IMR-90 (cell line): ENCODE measurements around the gene SERPINA3. TPM values are rescaled to one million over a fixed set of nuclear protein-coding genes. Genes with fewer than 3 reads are reported as not detected.

Experiments
- ATAC-seq: fragments of 200-7000 bp; cut with Tn5 transposase; 2 replicates; pipeline ENCODE4 v1.9.1; 2020; ENCODE audit warnings: low read depth, mild to moderate bottlenecking, moderate library complexity
- BruUV-seq: library from RNA; stranded (reverse); fragments of 400-500 nt; replicated peaks from 2 replicates; lab custom pipeline; 2021; lab: Mats Ljungman, UMichigan
- CTCF ChIA-PET: fragments of 300-600 bp; formaldehyde crosslinking; extraction: SDS; loops from one replicate; lab custom pipeline; 2021; ENCODE audit warnings: antibody characterized with exemption; lab: Yijun Ruan, JAX
- POLR2A ChIA-PET: fragments of 300-600 bp; sonication (Branson Sonifier 250); formaldehyde crosslinking; loops from one replicate; lab custom pipeline; 2022; ENCODE audit warnings: antibody characterized with exemption; ENCODE audit not compliant: unreplicated experiment; lab: Charles Lee
- DNase-seq: peaks from one replicate; pipeline ENCODE4 v3.0.0; 2013
- H2AFZ ChIP-seq: replicated peaks from 2 replicates; pipeline ENCODE3; 2013; ENCODE audit warnings: low read length, mild to moderate bottlenecking; ENCODE audit not compliant: poor library complexity
- H2AK5ac ChIP-seq: 2 replicates; pipeline ENCODE4 v1.6.1; 2013; ENCODE audit warnings: low read depth, low read length, inconsistent platforms
- H2AK9ac ChIP-seq: replicated peaks from 2 replicates; pipeline ENCODE3; 2013; ENCODE audit warnings: mild to moderate bottlenecking, low read depth, low read length, moderate library complexity; ENCODE audit not compliant: poor library complexity
- H2BK120ac ChIP-seq: 2 replicates; pipeline ENCODE4 v1.6.1; 2013; ENCODE audit warnings: low read depth, low read length, inconsistent platforms
- H2BK15ac ChIP-seq: 3 replicates; pipeline ENCODE4 v1.6.1; 2013; ENCODE audit warnings: low read depth, low read length, inconsistent platforms
- H2BK20ac ChIP-seq: 2 replicates; pipeline ENCODE4 v1.6.1; 2013; ENCODE audit warnings: low read depth, mild to moderate bottlenecking, inconsistent platforms, low read length, moderate library complexity
- H2BK5ac ChIP-seq: 2 replicates; pipeline ENCODE4 v1.6.1; 2013; ENCODE audit warnings: mild to moderate bottlenecking, low read depth, low read length, inconsistent platforms; ENCODE audit not compliant: poor library complexity, severe bottlenecking
- H3K14ac ChIP-seq: replicated peaks from 2 replicates; pipeline ENCODE4 v1.6.1; 2013; ENCODE audit warnings: low read depth, low read length, inconsistent platforms
- H3K18ac ChIP-seq: 2 replicates; pipeline ENCODE4 v1.6.1; 2013; ENCODE audit warnings: low read depth, low read length, control low read depth
- H3K23ac ChIP-seq: 2 replicates; pipeline ENCODE4 v1.6.1; 2013; ENCODE audit warnings: low read depth, low read length, inconsistent platforms
- H3K27ac ChIP-seq: 2 replicates; pipeline ENCODE4 v1.5.1; 2013; ENCODE audit warnings: mild to moderate bottlenecking, control low read depth, low read length; ENCODE audit not compliant: insufficient read depth
- H3K27me3 ChIP-seq: 2 replicates; pipeline ENCODE4 v1.6.1; 2013; ENCODE audit warnings: low read length; ENCODE audit not compliant: control insufficient read depth, insufficient read depth
- H3K36me3 ChIP-seq: 2 replicates; pipeline ENCODE4 v1.6.1; 2013; ENCODE audit warnings: low read length, mixed read lengths; ENCODE audit not compliant: control insufficient read depth, insufficient read depth
- H3K4ac ChIP-seq: 2 replicates; pipeline ENCODE4 v1.6.1; 2013; ENCODE audit warnings: low read depth, low read length, inconsistent platforms
- H3K4me1 ChIP-seq: 2 replicates; pipeline ENCODE4 v1.6.1; 2013; ENCODE audit warnings: low read length, mixed read lengths; ENCODE audit not compliant: control insufficient read depth, insufficient read depth
- H3K4me2 ChIP-seq: 2 replicates; pipeline ENCODE4 v1.6.1; 2013; ENCODE audit warnings: low read depth, mild to moderate bottlenecking, control low read depth, low read length, moderate library complexity
- H3K4me3 ChIP-seq: 2 replicates; pipeline ENCODE4 v1.5.1; 2013; ENCODE audit warnings: low read depth, mild to moderate bottlenecking, control low read depth, low read length, moderate library complexity; ENCODE audit not compliant: insufficient read depth
- H3K56ac ChIP-seq: 2 replicates; pipeline ENCODE4 v1.6.1; 2013; ENCODE audit warnings: low read length, inconsistent platforms; ENCODE audit not compliant: insufficient read depth; ENCODE audit errors: extremely low read depth
- H3K79me1 ChIP-seq, 2 experiments: 2 replicates each; pipeline ENCODE4 v1.6.1; 2013; ENCODE audit warnings: low read length in 2 of 2, inconsistent platforms in 1 of 2, low read depth in 1 of 2
- H3K9ac ChIP-seq: 2 replicates; pipeline ENCODE4 v1.6.1; 2013; ENCODE audit warnings: low read depth, low read length, control low read depth
- H3K9me1 ChIP-seq: 2 replicates; pipeline ENCODE4 v1.6.1; 2013; ENCODE audit warnings: low read length, inconsistent platforms; ENCODE audit not compliant: insufficient read depth
- H3K9me3 ChIP-seq: 2 replicates; pipeline ENCODE4 v1.6.1; 2013; ENCODE audit warnings: low read length; ENCODE audit not compliant: control insufficient read depth, insufficient read depth
- H4K20me1 ChIP-seq: 2 replicates; pipeline ENCODE4 v1.6.1; 2013; ENCODE audit warnings: low read length, inconsistent platforms; ENCODE audit not compliant: insufficient read depth
- H4K5ac ChIP-seq: 2 replicates; pipeline ENCODE4 v1.6.1; 2013; ENCODE audit warnings: mild to moderate bottlenecking, low read depth, low read length, control low read depth
- H4K8ac ChIP-seq, 2 experiments: 2 replicates each; pipeline ENCODE4 v1.6.1; 2013; ENCODE audit warnings: low read depth in 2 of 2, low read length in 2 of 2, control low read depth in 1 of 2, inconsistent platforms in 1 of 2
- H4K91ac ChIP-seq: 2 replicates; pipeline ENCODE4 v1.6.1; 2013; ENCODE audit warnings: low read depth, low read length, inconsistent platforms; ENCODE audit not compliant: insufficient read depth
- BHLHE40 ChIP-seq: fragments of 150-350 bp; IDR thresholded peaks from 2 replicates; pipeline ENCODE4 v1.6.1; 2016; ENCODE audit warnings: mild to moderate bottlenecking, low read depth, low read length
- CEBPB ChIP-seq: IDR thresholded peaks from 2 replicates; pipeline ENCODE4 v1.6.1; 2012; ENCODE audit warnings: low read depth, low read length, improper control_type of control experiment
- CHD1 ChIP-seq: IDR thresholded peaks from 2 replicates; pipeline ENCODE4 v1.6.1; 2012; ENCODE audit warnings: low read depth, low read length, improper control_type of control experiment
- CTCF ChIP-seq: conservative IDR thresholded peaks from 2 replicates; pipeline ENCODE4 v1.5.1; 2012; ENCODE audit warnings: mild to moderate bottlenecking, low read depth, low read length, improper control_type of control experiment
- ELK1 ChIP-seq: fragments of 150-350 bp; IDR thresholded peaks from 2 replicates; pipeline ENCODE4 v1.6.1; 2016; ENCODE audit warnings: low read depth, mild to moderate bottlenecking, low read length, moderate library complexity, borderline replicate concordance
- FOS ChIP-seq: fragments of 150-350 bp; IDR thresholded peaks from 2 replicates; pipeline ENCODE4 v1.6.1; 2016; ENCODE audit warnings: low read depth, low read length
- MAFK ChIP-seq: IDR thresholded peaks from 2 replicates; pipeline ENCODE4 v1.6.1; 2012; ENCODE audit warnings: low read depth, low read length, improper control_type of control experiment
- MAZ ChIP-seq: IDR thresholded peaks from 2 replicates; pipeline ENCODE4 v1.6.1; 2012; ENCODE audit warnings: low read depth, mild to moderate bottlenecking, low read length, improper control_type of control experiment, moderate library complexity, borderline replicate concordance
- MXI1 ChIP-seq: IDR thresholded peaks from 2 replicates; pipeline ENCODE4 v1.6.1; 2012; ENCODE audit warnings: low read depth, mild to moderate bottlenecking, low read length, moderate library complexity, borderline replicate concordance
- NFE2L2 ChIP-seq: fragments of 150-350 bp; IDR thresholded peaks from 2 replicates; pipeline ENCODE4 v1.6.1; 2016; ENCODE audit warnings: low read depth, mild to moderate bottlenecking, low read length
- POLR2A ChIP-seq: IDR thresholded peaks from 2 replicates; pipeline ENCODE4 v1.6.1; 2012; ENCODE audit warnings: mild to moderate bottlenecking, low read depth, low read length
- RAD21 ChIP-seq: IDR thresholded peaks from 2 replicates; pipeline ENCODE4 v1.6.1; 2012; ENCODE audit warnings: low read length, improper control_type of control experiment
- RCOR1 ChIP-seq: IDR thresholded peaks from 2 replicates; pipeline ENCODE4 v1.6.1; 2012; ENCODE audit warnings: mild to moderate bottlenecking, low read length, improper control_type of control experiment; ENCODE audit not compliant: insufficient replicate concordance
- RFX5 ChIP-seq: IDR thresholded peaks from 2 replicates; pipeline ENCODE4 v1.8.0; 2012; ENCODE audit warnings: low read depth, mild to moderate bottlenecking, low read length, moderate library complexity
- SMC3 ChIP-seq: fragments of 150-350 bp; IDR thresholded peaks from 2 replicates; pipeline ENCODE4 v1.6.1; 2016; ENCODE audit warnings: low read depth, mild to moderate bottlenecking, antibody characterized with exemption, low read length, moderate library complexity
- USF2 ChIP-seq: fragments of 150-350 bp; IDR thresholded peaks from 2 replicates; pipeline ENCODE4 v1.6.1; 2017; ENCODE audit warnings: mild to moderate bottlenecking, antibody characterized with exemption, low read length, low read depth
- WGBS, 2 experiments: methylation state at CpG; one replicate each; pipeline versions ENCODE4 v1.1.5 to v1.1.7; 2013; ENCODE audit warnings: missing lambda C conversion rate in 2 of 2; ENCODE audit not compliant: insufficient read length in 1 of 2; ENCODE audit errors: extremely low coverage in 2 of 2; 5-methylcytosine and 5-hydroxymethylcytosine counted together
- dilution Hi-C: fragments of 300-500 bp; cut with HindIII; formaldehyde crosslinking; loops from one replicate; pipeline ENCODE4 v1.14.3; 2018; ENCODE audit warnings: low sequenced_read_pairs; ENCODE audit not compliant: unreplicated experiment
- in situ Hi-C: fragments of 300-500 bp; cut with MboI; formaldehyde crosslinking; loops from 3 replicates; pipeline ENCODE4 v1.14.3; 2019; ENCODE audit warnings: low sequenced_read_pairs, inconsistent platforms, mixed read lengths
- intact Hi-C: fragments of 100-400 bp; cut with micrococcal nuclease; formaldehyde crosslinking; loops from 2 replicates; pipeline ENCODE4 v1.10.0; 2022
- polyA plus RNA-seq, 3 experiments: library from polyadenylated mRNA; depleted of rRNA; stranded (reverse); fragments of >200 nt; gene quantifications; 2 replicates each; pipeline ENCODE4 v1.2.3, GENCODE V29; 2012; ENCODE audit warnings: low replicate concordance in 1 of 3
- total RNA-seq: library from RNA; depleted of rRNA; stranded (reverse); fragments of >200 nt; gene quantifications from 2 replicates; pipeline ENCODE4 v1.2.3, GENCODE V29; 2012

The SERPINA3 gene
- total and polyA plus RNA-seq, 2 of the 4 experiments (the other 2 are of a cell fraction): 0.36 to 0.48 TPM

- Histone ChIP-seq H3K36me3 (no peaks in the 10 kb centered on the region), H2BK20ac (no peak overlapping the region), H2BK15ac (no peak overlapping the region), H3K4me2 (no peak overlapping the region), H3K4ac (no peak overlapping the region), H2BK120ac (no peak overlapping the region), H2AK9ac (no peak overlapping the region), H4K5ac (no peak overlapping the region), H2AK5ac (no peak overlapping the region), H3K9ac (no peak overlapping the region), H3K27me3 (peaks cover 10% of the 10 kb centered on the region), H3K9me3 (peaks cover 17% of the 10 kb centered on the region), H3K14ac (no peak overlapping the region), H3K18ac (no peak overlapping the region), H3K56ac (no peak overlapping the region), H2AFZ (no peak overlapping the region), H3K79me1 (no peaks in the 10 kb centered on the region), H4K20me1 (no peaks in the 10 kb centered on the region), H3K4me1 (no peaks in the 10 kb centered on the region), H4K8ac (no peak overlapping the region), H3K27ac (no peak overlapping the region), H3K4me3 (no peak overlapping the region), H2BK5ac (no peak overlapping the region), H3K9me1 (no peaks in the 10 kb centered on the region), H3K23ac (no peak overlapping the region), H4K91ac (no peak overlapping the region)
- TF ChIP-seq RAD21: no peak
- no peak for TF ChIP-seq ELK1
- no peak for TF ChIP-seq BHLHE40
- TF ChIP-seq POLR2A: no peak
- no peak for TF ChIP-seq RCOR1
- TF ChIP-seq SMC3: no peak
- TF ChIP-seq FOS: no peak
- no peak for TF ChIP-seq RFX5
- TF ChIP-seq CHD1: no peak
- TF ChIP-seq MAFK: no peak
- TF ChIP-seq CTCF: no peak
- TF ChIP-seq MXI1: no peak
- TF ChIP-seq MAZ: no peak
- no peak for TF ChIP-seq CEBPB
- no peak for TF ChIP-seq USF2
- no peak for TF ChIP-seq NFE2L2
- DNase-seq (no peak), ATAC-seq (no peak)
- 57% methylated on average over 1 of the region's 6 CpGs; no CpG with 5 or more reads in 1 of the 2 experiments for WGBS, 2 experiments
- in situ Hi-C loops: no loop called here
- ChIA-PET CTCF (no interaction called here), POLR2A (no interaction called here)
- intact Hi-C loops: no loop called here
- dilution Hi-C loops: no loop called here
- BruUV-seq: no TSS peak
Observed at GRCh38 chr14:94622653-94623421, 10.6 kb downstream of the SERPINA3 start.
